Stimulated activated CD8-positive, alpha-beta memory T cell treated with anti-CD3 and anti-CD28 coated beads, Interleukin-2, amount 100 ng/mL, for 1 hour (primary cell): ENCODE data around the gene AQP2.
"Not testable (repeated sequence)": the region's sequence is repeated elsewhere in the genome, so short reads cannot be mapped to it uniquely, and the experiment has no call there.

Experiments used
- DNase-seq, 2 donors: peaks; one replicate each; pipeline ENCODE4 v3.0.0-alpha.2; 2020; ENCODE audit warnings: low read depth in 2 of 2

Gene AQP2

GRCh38 chr12:49987625-49988303, 37.2 kb downstream of the AQP2 start:
- no peak for DNase-seq

- not testable (repeated sequence) for DNase-seq
Observed at GRCh38 chr12:49989400-49989799, 38.9 kb downstream of the AQP2 start.

- no peak for DNase-seq
Observed at GRCh38 chr12:49990273-49990672, 39.7 kb downstream of the AQP2 start.

GRCh38 chr12:49998453-49998852, 47.9 kb downstream of the AQP2 start:
- no peak for DNase-seq

GRCh38 chr12:50003595-50003994, 53.1 kb downstream of the AQP2 start:
- no peak for DNase-seq

GRCh38 chr12:50004696-50005095, 54.2 kb downstream of the AQP2 start:
- no peak for DNase-seq

GRCh38 chr12:50005175-50005574, 54.6 kb downstream of the AQP2 start:
- no peak for DNase-seq

GRCh38 chr12:50006280-50006679, 55.7 kb downstream of the AQP2 start:
- DNase-seq = no peak

GRCh38 chr12:50006754-50007442, 56.4 kb downstream of the AQP2 start:
- DNase-seq = no peak
